A549 (cell line): ENCODE measurements around the gene COL5A1.

Source experiments
- BHLHE40 ChIP-seq: IDR thresholded peaks from 2 replicates; pipeline ENCODE4 v1.6.1; 2012; ENCODE audit warnings: low read depth, low read length, inconsistent platforms
- CEBPB ChIP-seq, 2 experiments: fragments of >200 bp in 1 of 2; sonication (Bioruptor Twin) in 1 of 2; formaldehyde crosslinking in 1 of 2; IDR thresholded peaks; 2 replicates each; pipeline ENCODE4 v1.6.1; 2012 to 2016
- JUN ChIP-seq, 2 experiments: fragments of >200 bp; sonication (Bioruptor Twin); formaldehyde crosslinking; IDR thresholded peaks; 2 replicates in 1 of 2; 3 replicates in 1 of 2; pipeline ENCODE4 v1.6.1; 2016 to 2017
- POLR2A ChIP-seq: IDR thresholded peaks from 2 replicates; pipeline ENCODE4 v1.6.1; 2012; ENCODE audit warnings: mild to moderate bottlenecking, low read length
- RAD21 ChIP-seq, 2 experiments: fragments of >200 bp in 1 of 2; sonication (Bioruptor Twin) in 1 of 2; formaldehyde crosslinking in 1 of 2; IDR thresholded peaks in 1 of 2; conservative IDR thresholded peaks in 1 of 2; 2 replicates in 1 of 2; 3 replicates in 1 of 2; pipeline ENCODE4 v1.6.1; 2012 to 2018; ENCODE audit warnings: inconsistent platforms in 1 of 2
- RNF2 ChIP-seq: fragments of 200-600 bp; sonication (generic); IDR thresholded peaks from 2 replicates; pipeline ENCODE4 v1.6.1; 2016; ENCODE audit warnings: low read depth, mild to moderate bottlenecking, antibody characterized with exemption, moderate library complexity, borderline replicate concordance
- SMC3 ChIP-seq: fragments of >200 bp; sonication (Bioruptor Twin); formaldehyde crosslinking; IDR thresholded peaks from 3 replicates; pipeline ENCODE4 v1.6.1; 2018; ENCODE audit warnings: inconsistent platforms
- TF ChIP-seq, protein P1 (sequence below): fragments of >200 bp; sonication (Bioruptor Twin); formaldehyde crosslinking; IDR thresholded peaks from 3 replicates; pipeline ENCODE4 v1.5.1; 2016

DNA sequence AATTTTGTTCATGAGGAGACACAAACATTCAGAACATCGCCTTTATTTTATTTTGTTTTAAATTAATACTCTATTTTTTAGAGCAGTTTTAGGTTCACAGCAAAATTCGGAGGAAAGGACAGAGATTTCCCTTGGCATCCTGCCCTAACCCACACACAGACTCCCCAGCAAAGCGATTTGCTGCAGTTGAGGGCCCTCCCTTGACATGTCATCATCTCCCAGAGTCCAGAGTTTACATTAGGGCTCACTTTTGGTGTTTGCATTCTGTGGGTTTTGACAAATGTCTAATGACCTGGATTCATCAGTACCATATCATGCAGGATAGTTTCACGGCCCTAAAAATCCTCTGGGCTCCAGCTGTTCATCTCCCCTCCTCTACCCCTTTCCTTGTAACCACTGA lies 33.6 kb upstream of the COL5A1 start:
- TF ChIP-seq, protein P1, sequence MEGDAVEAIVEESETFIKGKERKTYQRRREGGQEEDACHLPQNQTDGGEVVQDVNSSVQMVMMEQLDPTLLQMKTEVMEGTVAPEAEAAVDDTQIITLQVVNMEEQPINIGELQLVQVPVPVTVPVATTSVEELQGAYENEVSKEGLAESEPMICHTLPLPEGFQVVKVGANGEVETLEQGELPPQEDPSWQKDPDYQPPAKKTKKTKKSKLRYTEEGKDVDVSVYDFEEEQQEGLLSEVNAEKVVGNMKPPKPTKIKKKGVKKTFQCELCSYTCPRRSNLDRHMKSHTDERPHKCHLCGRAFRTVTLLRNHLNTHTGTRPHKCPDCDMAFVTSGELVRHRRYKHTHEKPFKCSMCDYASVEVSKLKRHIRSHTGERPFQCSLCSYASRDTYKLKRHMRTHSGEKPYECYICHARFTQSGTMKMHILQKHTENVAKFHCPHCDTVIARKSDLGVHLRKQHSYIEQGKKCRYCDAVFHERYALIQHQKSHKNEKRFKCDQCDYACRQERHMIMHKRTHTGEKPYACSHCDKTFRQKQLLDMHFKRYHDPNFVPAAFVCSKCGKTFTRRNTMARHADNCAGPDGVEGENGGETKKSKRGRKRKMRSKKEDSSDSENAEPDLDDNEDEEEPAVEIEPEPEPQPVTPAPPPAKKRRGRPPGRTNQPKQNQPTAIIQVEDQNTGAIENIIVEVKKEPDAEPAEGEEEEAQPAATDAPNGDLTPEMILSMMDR, result no peak
- no peak for TF ChIP-seq CEBPB (IDR thresholded peaks at IDR 0.05)
- no peak for TF ChIP-seq POLR2A
- no peak for TF ChIP-seq RAD21 (conservative IDR thresholded peaks at IDR 0.05 in 1 of 2, IDR thresholded peaks at IDR 0.05 in 1 of 2)
- TF ChIP-seq JUN (IDR thresholded peaks at IDR 0.05), result no peak
- no peak for TF ChIP-seq SMC3
- TF ChIP-seq BHLHE40, result no peak
- no peak for TF ChIP-seq RNF2
